H9 (cell line): ENCODE measurements around the gene PPM1M. TPM values are rescaled to one million over a fixed set of nuclear protein-coding genes. Genes with fewer than 3 reads are reported as not detected.
A peak's percentile ranks its signal among the peaks of the same experiment; 100 is the strongest.

Experiments
- DNase-seq: peaks from one replicate; pipeline ENCODE4 v3.0.0-alpha.2; 2017
- H2AFZ ChIP-seq: one replicate; pipeline ENCODE4 v1.6.1; 2013; ENCODE audit warnings: mild to moderate bottlenecking, low read length, control low read depth, moderate library complexity
- H2AK5ac ChIP-seq: 2 replicates; pipeline ENCODE4 v1.6.1; 2013; ENCODE audit warnings: low read length, control low read depth, mixed read lengths; ENCODE audit not compliant: insufficient read length
- H2BK120ac ChIP-seq: one replicate; pipeline ENCODE4 v1.6.1; 2013; ENCODE audit warnings: low read depth, mild to moderate bottlenecking, low read length, control low read depth, inconsistent platforms; ENCODE audit not compliant: poor library complexity, severe bottlenecking
- H2BK12ac ChIP-seq: 2 replicates; pipeline ENCODE4 v1.6.1; 2013; ENCODE audit warnings: low read length, control low read depth, mixed read lengths, low read depth; ENCODE audit not compliant: insufficient read length
- H2BK15ac ChIP-seq: 2 replicates; pipeline ENCODE4 v1.6.1; 2013; ENCODE audit warnings: low read depth, low read length, control low read depth
- H2BK20ac ChIP-seq: one replicate; pipeline ENCODE4 v1.6.1; 2013; ENCODE audit warnings: low read depth, mild to moderate bottlenecking, low read length, control low read depth, inconsistent platforms; ENCODE audit not compliant: poor library complexity, severe bottlenecking
- H2BK5ac ChIP-seq: 2 replicates; pipeline ENCODE4 v1.6.1; 2013; ENCODE audit warnings: low read length, control low read depth, mixed read lengths; ENCODE audit not compliant: insufficient read length
- H3K14ac ChIP-seq: 2 replicates; pipeline ENCODE4 v1.6.1; 2013; ENCODE audit warnings: low read length, control low read depth; ENCODE audit not compliant: insufficient read depth
- H3K18ac ChIP-seq: 2 replicates; pipeline ENCODE4 v1.6.1; 2013; ENCODE audit warnings: low read depth, mild to moderate bottlenecking, mixed read lengths, low read length, control low read depth; ENCODE audit not compliant: insufficient read length
- H3K23ac ChIP-seq: 2 replicates; pipeline ENCODE4 v1.6.1; 2013; ENCODE audit warnings: low read length, control low read depth, mixed read lengths, low read depth; ENCODE audit not compliant: insufficient read length
- H3K23me2 ChIP-seq: 2 replicates; pipeline ENCODE4 v1.6.1; 2013; ENCODE audit warnings: low read depth, mild to moderate bottlenecking, mixed read lengths, low read length, control low read depth; ENCODE audit not compliant: insufficient read length, poor library complexity, severe bottlenecking
- H3K27ac ChIP-seq: 2 replicates; pipeline ENCODE4 v1.5.1; 2013; ENCODE audit warnings: low read length, control low read depth, mixed read lengths, low read depth; ENCODE audit not compliant: insufficient read length
- H3K27me3 ChIP-seq: 2 replicates; pipeline ENCODE4 v1.6.1; 2013; ENCODE audit warnings: low read length, control low read depth, inconsistent platforms; ENCODE audit not compliant: insufficient read depth
- H3K4ac ChIP-seq: 2 replicates; pipeline ENCODE4 v1.6.1; 2013; ENCODE audit warnings: low read depth, mild to moderate bottlenecking, control low read depth, inconsistent platforms, low read length, moderate library complexity
- H3K4me1 ChIP-seq: 2 replicates; pipeline ENCODE4 v1.6.1; 2013; ENCODE audit warnings: low read length, control low read depth, inconsistent platforms; ENCODE audit not compliant: insufficient read depth
- H3K4me2 ChIP-seq: 2 replicates; pipeline ENCODE4 v1.6.1; 2013; ENCODE audit warnings: low read length, control low read depth, mixed read lengths; ENCODE audit not compliant: insufficient read length, insufficient read depth
- H3K56ac ChIP-seq: 2 replicates; pipeline ENCODE4 v1.6.1; 2013; ENCODE audit warnings: low read depth, mild to moderate bottlenecking, mixed read lengths, low read length, control low read depth; ENCODE audit not compliant: insufficient read length
- H3K79me1 ChIP-seq: 2 replicates; pipeline ENCODE4 v1.6.1; 2013; ENCODE audit warnings: low read depth, mild to moderate bottlenecking, moderate library complexity, low read length, control low read depth, inconsistent platforms; ENCODE audit not compliant: insufficient read depth, poor library complexity, severe bottlenecking
- H3K79me2 ChIP-seq: 2 replicates; pipeline ENCODE4 v1.6.1; 2013; ENCODE audit warnings: low read length, control low read depth, inconsistent platforms; ENCODE audit not compliant: insufficient read depth
- H3K9ac ChIP-seq: 2 replicates; pipeline ENCODE4 v1.6.1; 2013; ENCODE audit warnings: low read length, control low read depth, mixed read lengths; ENCODE audit not compliant: insufficient read length; ENCODE audit errors: extremely low read depth
- H3K9me3 ChIP-seq: one replicate; pipeline ENCODE4 v1.6.1; 2013; ENCODE audit warnings: low read depth, low read length, inconsistent platforms; ENCODE audit not compliant: control insufficient read depth
- H3T11ph ChIP-seq: one replicate; pipeline ENCODE4 v1.6.1; 2013; ENCODE audit warnings: mild to moderate bottlenecking, low read length, control low read depth, inconsistent platforms
- H4K20me1 ChIP-seq: one replicate; pipeline ENCODE4 v1.6.1; 2013; ENCODE audit not compliant: control insufficient read depth, insufficient read length, insufficient read depth
- H4K5ac ChIP-seq: 2 replicates; pipeline ENCODE4 v1.6.1; 2013; ENCODE audit warnings: low read depth, mild to moderate bottlenecking, mixed read lengths, low read length, control low read depth; ENCODE audit not compliant: insufficient read length
- H4K8ac ChIP-seq: replicated peaks from 2 replicates; pipeline ENCODE4 v1.6.1; 2013; ENCODE audit warnings: low read length, control low read depth, mixed read lengths, low read depth; ENCODE audit not compliant: insufficient read length
- H4K91ac ChIP-seq: 2 replicates; pipeline ENCODE4 v1.6.1; 2013; ENCODE audit warnings: low read depth, mild to moderate bottlenecking, moderate library complexity, mixed read lengths, low read length, control low read depth; ENCODE audit not compliant: insufficient read length
- H3K27ac Mint-ChIP-seq, 3 experiments: 2 replicates in 2 of 3; 3 replicates in 1 of 3; pipeline ENCODE4 v1.8.0; 2020 to 2021; ENCODE audit warnings: mixed read lengths in 3 of 3, mild to moderate bottlenecking in 1 of 3, moderate library complexity in 1 of 3
- H3K27me3 Mint-ChIP-seq: 2 replicates; pipeline ENCODE4 v1.8.0; 2021; ENCODE audit warnings: low read depth, mild to moderate bottlenecking, moderate library complexity, mixed read lengths
- H3K36me3 Mint-ChIP-seq, 3 experiments: 2 replicates in 2 of 3; 3 replicates in 1 of 3; pipeline ENCODE4 v1.8.0; 2020 to 2021; ENCODE audit warnings: low read depth in 3 of 3, mixed read lengths in 3 of 3; ENCODE audit not compliant: insufficient read depth in 1 of 3
- H3K4me1 Mint-ChIP-seq, 2 experiments: 2 replicates each; pipeline ENCODE4 v1.8.0; 2020; ENCODE audit warnings: mixed read lengths in 2 of 2
- H3K4me3 Mint-ChIP-seq, 2 experiments: 2 replicates in 1 of 2; 3 replicates in 1 of 2; pipeline ENCODE4 v1.8.0; 2020 to 2021; ENCODE audit warnings: mild to moderate bottlenecking in 2 of 2, mixed read lengths in 2 of 2, moderate library complexity in 1 of 2
- H3K9me3 Mint-ChIP-seq, 2 experiments: 2 replicates in 1 of 2; 3 replicates in 1 of 2; pipeline ENCODE4 v1.8.0; 2020; ENCODE audit warnings: mild to moderate bottlenecking in 2 of 2, mixed read lengths in 2 of 2, moderate library complexity in 1 of 2
- CTCF ChIP-seq: fragments of 200-600 bp; sonication (generic); conservative IDR thresholded peaks from 3 replicates; pipeline ENCODE4 v1.8.0; 2021; ENCODE audit warnings: antibody characterized with exemption, mild to moderate bottlenecking
- WGBS: extraction: QIAGEN DNeasy Blood & Tissue Kit; methylation state at CpG from one replicate; pipeline ENCODE4 v1.1.7; 2013; ENCODE audit warnings: missing lambda C conversion rate, low lambda C conversion rate, mixed read lengths; ENCODE audit not compliant: insufficient read length; ENCODE audit errors: extremely low coverage; 5-methylcytosine and 5-hydroxymethylcytosine counted together
- total RNA-seq: library from RNA; stranded (reverse); gene quantifications from 2 replicates; pipeline ENCODE4 v1.2.1, GENCODE V29; 2021

Gene PPM1M
- total RNA-seq, 1 experiment from 2014 or later: 7.4 TPM

GRCh38 chr3:52227766-52228165, 17.8 kb upstream of the PPM1M start:
- Histone ChIP-seq H2BK5ac (no peak overlapping the region), H3K27ac (no peak overlapping the region), H4K20me1 (no peaks in the 10 kb centered on the region), H3K27me3 (no peaks in the 10 kb centered on the region), H2AFZ (no peak overlapping the region), H3K4me2 (no peak overlapping the region), H3K23me2 (no peaks in the 10 kb centered on the region), H2BK15ac (no peak overlapping the region), H3K9ac (no peak overlapping the region), H3K23ac (no peak overlapping the region), H3K79me2 (no peaks in the 10 kb centered on the region), H3K4ac (no peak overlapping the region), H4K8ac (no peak overlapping the region), H3K9me3 (no peaks in the 10 kb centered on the region), H3K79me1 (no peaks in the 10 kb centered on the region), H3T11ph (no peak overlapping the region), H4K5ac (no peak overlapping the region), H2BK12ac (no peak overlapping the region), H3K4me1 (no peaks in the 10 kb centered on the region), H4K91ac (no peak overlapping the region), H2BK20ac (no peak overlapping the region), H2BK120ac (no peak overlapping the region), H3K14ac (no peak overlapping the region), H2AK5ac (no peak overlapping the region), H3K18ac (no peak overlapping the region), H3K56ac (no peak overlapping the region)
- peak; percentile 24 for DNase-seq
- no CpG with 5 or more reads among the region's 7 CpGs for WGBS
- H3K4me1 Mint-ChIP-seq: peaks cover 0 to 14% of the 10 kb centered on the region in 2 experiments; a peak in 3 of 4 replicates
- no peaks in the 10 kb centered on the region; the same call in none of the 2 replicates for H3K27me3 Mint-ChIP-seq
- TF ChIP-seq CTCF: no peak
- H3K27ac Mint-ChIP-seq: peak overlapping the region in 1 of 3 experiments; percentile 36; a peak in 1 of 7 replicates
- H3K36me3 Mint-ChIP-seq: peaks cover 12 to 27% (median 24%) of the 10 kb centered on the region in 3 experiments
- H3K4me3 Mint-ChIP-seq: peak overlapping the region in 1 of 2 experiments; percentile 5; a peak in 1 of 5 replicates
- no peaks in the 10 kb centered on the region; a peak in 2 of 5 replicates for H3K9me3 Mint-ChIP-seq
